HG02852 (cell line): ENCODE measurements around the gene NAIF1.
"Not testable (repeated sequence)": the region's sequence is repeated elsewhere in the genome, so short reads cannot be mapped to it uniquely, and the experiment has no call there.

ENCODE experiments used
- ATAC-seq: cut with Tn5 transposase; IDR thresholded peaks from one replicate; pipeline ENCODE4 v1.9.1; 2021; ENCODE audit warnings: mild to moderate bottlenecking, moderate library complexity; ENCODE audit not compliant: unreplicated experiment

NAIF1 gene

DNA sequence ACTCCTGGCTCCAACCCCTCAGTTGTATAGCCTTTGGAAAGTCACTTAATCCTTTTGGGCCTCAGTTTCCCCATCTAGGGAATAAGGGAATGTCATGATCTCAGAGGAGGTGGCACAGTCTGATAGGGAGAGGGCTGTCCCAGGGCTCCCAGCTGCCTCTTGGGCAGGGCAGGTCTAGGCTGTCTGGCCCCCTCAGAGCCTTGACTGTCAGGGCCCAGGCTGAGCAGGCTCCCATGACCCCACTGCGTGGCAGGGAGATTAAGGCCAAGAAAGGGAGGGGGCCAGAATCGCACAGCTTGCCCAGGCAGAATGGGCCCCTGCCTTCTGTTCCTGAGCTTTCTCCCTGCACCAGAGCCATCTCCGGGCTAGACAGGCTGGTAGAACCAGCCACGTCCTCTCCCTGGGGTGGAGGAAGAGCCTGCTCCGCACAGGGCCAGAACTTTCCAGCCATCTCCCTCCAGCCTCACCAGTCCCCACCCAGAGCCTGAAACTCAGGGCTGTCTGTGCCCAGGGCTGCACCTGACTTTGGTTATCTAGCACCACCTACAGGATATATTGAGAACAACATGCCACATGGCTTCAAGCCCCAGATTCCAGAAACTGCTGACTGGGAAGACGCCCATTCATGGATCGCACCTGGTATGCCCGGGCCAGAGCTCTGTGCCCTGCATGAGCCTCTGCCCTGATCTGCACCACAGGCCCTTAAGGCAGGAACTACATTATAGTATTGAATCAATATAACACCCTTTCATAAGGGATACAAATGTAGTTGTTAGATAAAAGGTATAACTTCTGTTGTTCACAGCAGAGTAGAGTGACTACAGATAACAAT lies 32.1 kb downstream of the NAIF1 start:
- ATAC-seq: no peak

- no peak for ATAC-seq
Observed at GRCh38 chr9:128033609-128034008, 33.5 kb downstream of the NAIF1 start.

DNA sequence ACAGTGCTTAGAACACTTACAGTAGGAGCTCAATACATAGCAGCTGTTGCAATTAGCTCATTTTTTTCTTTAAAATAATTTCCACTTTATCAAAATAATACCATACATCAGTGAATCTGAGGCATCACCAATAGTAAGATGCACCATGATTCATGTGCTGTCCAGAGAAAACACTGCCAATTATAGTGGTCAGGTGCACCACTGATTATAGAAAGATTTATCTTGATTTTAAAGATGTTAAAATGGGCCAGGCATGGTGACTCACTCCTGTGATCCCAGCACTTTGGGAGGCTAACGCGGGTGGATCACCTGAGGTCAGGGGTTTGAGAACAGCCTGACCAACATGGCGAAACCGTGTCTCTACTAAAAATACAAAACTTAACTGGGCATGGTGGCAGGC lies 39.4 kb downstream of the NAIF1 start:
- ATAC-seq: no peak

DNA sequence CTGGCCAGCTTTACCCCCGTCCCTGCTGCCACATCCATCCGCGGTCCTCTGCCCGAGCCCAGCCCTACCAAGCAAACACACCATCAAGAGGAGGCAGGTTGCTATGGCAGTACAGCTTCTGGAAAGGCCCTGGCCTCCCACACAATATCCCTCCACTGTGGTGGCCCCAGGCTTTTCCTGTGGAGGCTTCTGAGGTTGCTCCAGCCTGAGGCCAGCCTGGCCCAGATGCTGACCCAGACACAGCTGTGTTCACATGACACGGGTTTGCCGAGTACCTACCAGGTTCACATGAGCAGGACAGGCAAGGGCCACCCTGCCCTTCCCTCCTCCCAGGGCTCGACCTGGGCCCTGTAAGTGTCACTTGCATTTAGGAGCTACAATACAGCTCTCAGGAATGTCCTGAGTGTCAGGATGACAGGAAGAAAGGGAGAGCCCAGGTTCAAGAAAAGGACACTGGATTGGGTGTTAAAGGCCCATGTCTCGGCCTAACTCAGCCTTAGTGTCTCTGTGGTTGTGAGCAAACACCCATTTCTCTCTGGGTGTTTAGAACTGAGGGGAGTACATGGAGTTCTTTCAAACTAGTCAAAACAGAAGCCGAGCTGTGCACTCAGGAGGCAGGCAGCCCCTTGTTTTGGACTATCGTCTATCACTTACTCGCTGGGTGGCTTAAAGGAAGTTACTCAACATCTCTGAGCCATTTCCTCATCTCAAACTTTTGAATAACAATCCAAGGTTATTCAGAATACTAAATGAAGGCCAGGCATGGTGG lies 40.2 kb downstream of the NAIF1 start:
- no peak for ATAC-seq

- ATAC-seq: no peak
Observed at GRCh38 chr9:128026255-128026772, 40.8 kb downstream of the NAIF1 start.

DNA sequence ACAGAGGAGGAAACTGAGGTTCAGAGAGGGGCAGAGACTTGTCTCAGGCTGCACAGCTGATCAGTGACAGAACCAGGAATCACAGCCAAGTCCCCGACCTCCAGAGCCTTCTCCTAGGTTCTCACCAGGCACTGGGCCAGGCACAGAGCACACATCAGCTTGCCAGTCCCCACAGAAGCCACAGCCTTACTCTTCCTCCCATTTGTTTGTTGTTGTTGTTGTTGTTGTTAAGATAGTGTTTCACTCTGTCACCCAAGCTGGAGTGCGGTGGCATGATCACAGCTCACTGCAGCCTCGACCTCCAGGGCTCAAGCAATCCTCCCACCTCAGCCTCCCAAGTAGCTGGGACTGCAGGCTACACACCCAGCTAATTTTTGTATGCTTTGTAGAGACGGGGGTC lies 41.4 kb downstream of the NAIF1 start:
- no peak for ATAC-seq

GRCh38 chr9:128024761-128025308 lies 42.3 kb downstream of the NAIF1 start:
- ATAC-seq: no peak

DNA sequence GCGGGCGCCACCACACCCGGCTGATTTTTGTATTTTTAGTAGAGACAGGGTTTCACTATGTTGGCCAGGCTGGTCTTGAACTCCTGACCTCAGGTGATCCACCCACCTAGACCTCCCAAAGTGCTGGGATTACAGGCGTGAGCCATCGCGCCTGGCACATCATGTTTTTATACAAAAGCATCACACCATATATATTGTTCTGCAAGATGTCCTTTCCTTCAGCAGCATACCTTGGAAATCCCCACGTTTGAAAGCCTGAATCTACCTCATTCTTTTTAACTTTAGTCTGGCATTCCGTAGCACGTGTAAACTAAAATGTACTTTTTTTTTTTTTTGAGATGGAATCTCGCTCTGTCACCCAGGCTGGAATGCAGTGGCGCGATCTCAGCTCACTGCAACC lies 43.4 kb downstream of the NAIF1 start:
- ATAC-seq: not testable (repeated sequence)

GRCh38 chr9:128022886-128023285 lies 44.2 kb downstream of the NAIF1 start:
- no peak for ATAC-seq

DNA sequence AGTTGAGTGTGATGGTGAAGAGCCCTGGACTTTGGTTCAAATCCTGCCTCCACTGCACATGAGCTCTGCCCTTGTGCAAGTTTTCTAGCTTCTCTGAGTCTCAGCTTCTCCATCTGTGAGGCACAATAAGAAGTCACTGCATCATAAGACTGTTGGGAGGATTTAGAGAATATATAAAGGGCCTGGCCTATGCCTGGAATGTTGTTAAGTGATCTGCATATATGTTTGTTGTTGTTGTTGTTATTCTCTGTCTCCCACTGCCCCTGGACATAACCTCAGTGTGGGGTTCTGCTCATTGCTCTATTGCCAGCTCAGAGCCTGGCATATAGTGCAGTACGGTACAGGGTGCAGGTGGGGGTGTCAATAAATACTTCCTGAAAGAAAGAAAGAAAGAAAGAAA lies 46.0 kb downstream of the NAIF1 start:
- no peak for ATAC-seq

DNA sequence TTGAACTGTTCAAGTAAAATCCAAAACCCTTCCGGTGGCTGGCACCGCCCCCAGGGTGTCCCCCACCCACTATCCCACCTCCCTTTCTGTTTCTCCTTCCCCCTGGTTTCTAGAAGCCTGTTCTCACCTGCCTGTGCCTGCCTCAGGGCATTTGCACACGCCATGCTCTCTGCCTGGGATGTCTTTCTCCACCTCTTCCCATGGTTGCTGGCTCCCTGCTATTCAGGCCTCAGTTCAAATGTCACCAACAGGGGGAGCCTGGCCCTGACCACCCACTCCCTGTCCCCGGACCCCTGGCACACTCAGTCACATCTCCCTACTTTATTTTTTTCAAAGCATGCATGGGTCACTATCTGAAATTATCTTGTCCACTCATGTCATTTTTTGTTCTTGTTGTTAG lies 46.4 kb downstream of the NAIF1 start:
- ATAC-seq: no peak

GRCh38 chr9:128015696-128016095 lies 51.4 kb downstream of the NAIF1 start:
- ATAC-seq: no peak
